Measurements from ENCODE around the gene TSPAN33. TPM values are rescaled to one million over a fixed set of nuclear protein-coding genes. Genes with fewer than 3 reads are reported as not detected.

Gene TSPAN33
- total RNA-seq, 2 experiments from 2014 or later, result 9.3 to 11.0 TPM

DNA sequence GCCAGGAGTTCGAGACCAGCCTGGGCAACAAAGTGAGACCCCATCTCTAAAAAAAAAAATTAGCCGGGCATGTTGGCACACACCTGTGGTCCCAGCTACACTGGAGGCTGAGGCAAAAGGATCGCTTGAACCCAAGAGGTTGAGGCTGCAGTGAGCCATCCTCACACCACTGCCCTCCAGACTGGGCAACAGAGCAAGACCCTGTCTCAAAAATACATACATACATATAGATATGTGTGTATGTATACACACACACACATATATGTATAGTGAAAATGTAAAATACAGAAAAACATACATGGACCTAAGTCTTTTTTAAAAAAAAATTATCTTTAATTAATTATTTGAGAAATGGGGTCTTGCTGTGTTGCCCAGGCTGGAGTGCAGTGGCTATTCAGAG is 49.4 kb downstream of the TSPAN33 start:
- ATAC-seq (no peak), DNase-seq (no peak)
- no peak overlapping the region for H3K27ac Mint-ChIP-seq
- H3K9me3 Mint-ChIP-seq, result no peaks in the 10 kb centered on the region
- TF ChIP-seq, protein P1, sequence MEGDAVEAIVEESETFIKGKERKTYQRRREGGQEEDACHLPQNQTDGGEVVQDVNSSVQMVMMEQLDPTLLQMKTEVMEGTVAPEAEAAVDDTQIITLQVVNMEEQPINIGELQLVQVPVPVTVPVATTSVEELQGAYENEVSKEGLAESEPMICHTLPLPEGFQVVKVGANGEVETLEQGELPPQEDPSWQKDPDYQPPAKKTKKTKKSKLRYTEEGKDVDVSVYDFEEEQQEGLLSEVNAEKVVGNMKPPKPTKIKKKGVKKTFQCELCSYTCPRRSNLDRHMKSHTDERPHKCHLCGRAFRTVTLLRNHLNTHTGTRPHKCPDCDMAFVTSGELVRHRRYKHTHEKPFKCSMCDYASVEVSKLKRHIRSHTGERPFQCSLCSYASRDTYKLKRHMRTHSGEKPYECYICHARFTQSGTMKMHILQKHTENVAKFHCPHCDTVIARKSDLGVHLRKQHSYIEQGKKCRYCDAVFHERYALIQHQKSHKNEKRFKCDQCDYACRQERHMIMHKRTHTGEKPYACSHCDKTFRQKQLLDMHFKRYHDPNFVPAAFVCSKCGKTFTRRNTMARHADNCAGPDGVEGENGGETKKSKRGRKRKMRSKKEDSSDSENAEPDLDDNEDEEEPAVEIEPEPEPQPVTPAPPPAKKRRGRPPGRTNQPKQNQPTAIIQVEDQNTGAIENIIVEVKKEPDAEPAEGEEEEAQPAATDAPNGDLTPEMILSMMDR (IDR thresholded peaks at IDR 0.05), result no peak
- no peaks in the 10 kb centered on the region for H3K36me3 Mint-ChIP-seq (ENCODE audit: low read depth)
- ChIA-PET CTCF (interaction anchor here (0.8 to 5.6 kb wide), 6 partner anchors 14 to 30 kb away, joined by 4 to 18 read pairs (median 4); no protein-coding TSS in a partner anchor), POLR2A (interaction anchor here (0.7 kb wide), 1 partner anchor 24 kb away, joined by 3 read pairs; no protein-coding TSS in a partner anchor)
- peaks cover 3% of the 10 kb centered on the region for H3K4me1 Mint-ChIP-seq (ENCODE audit: low read depth)
- no peak overlapping the region for H3K4me3 Mint-ChIP-seq
- H3K27me3 Mint-ChIP-seq, result peaks cover 35% of the 10 kb centered on the region
- intact Hi-C loops (cut with micrococcal nuclease), result no loop called here

DNA sequence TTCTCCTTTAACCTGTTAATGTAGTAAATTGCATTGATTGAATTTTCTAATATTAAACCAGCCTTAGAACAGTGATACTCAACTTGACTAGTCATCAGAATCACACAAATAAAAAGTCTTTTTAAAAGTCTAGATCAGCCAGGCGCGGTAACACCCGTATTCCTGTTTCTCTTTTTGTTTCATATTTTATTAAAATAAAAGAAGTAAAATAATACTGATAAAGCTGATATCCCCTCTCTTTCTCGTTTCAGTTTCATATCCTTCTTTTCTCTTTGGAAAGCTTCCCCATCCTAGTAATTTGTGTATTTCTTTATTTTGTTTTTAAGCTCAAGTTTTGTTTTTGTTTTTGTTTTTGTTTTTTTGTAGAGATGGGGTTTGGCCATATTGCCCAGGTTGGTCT is 53.3 kb downstream of the TSPAN33 start:
- Mint-ChIP-seq H3K4me1 (ENCODE audit: low read depth) (no peaks in the 10 kb centered on the region), H3K27ac (no peak overlapping the region), H3K27me3 (peaks cover 4% of the 10 kb centered on the region), H3K4me3 (no peak overlapping the region), H3K36me3 (ENCODE audit: low read depth) (no peaks in the 10 kb centered on the region), H3K9me3 (no peaks in the 10 kb centered on the region)
- TF ChIP-seq, protein P1 (IDR thresholded peaks at IDR 0.05), result no peak
- POLR2A ChIA-PET, result interaction anchor here (1.0 to 1.2 kb wide), 2 partner anchors 9 to 28 kb away, joined by 3 read pairs; no protein-coding TSS in a partner anchor
- ATAC-seq, result no peak
- CTCF ChIA-PET, result interaction anchor here (0.6 to 1.5 kb wide), 4 partner anchors 21 to 106 kb away, joined by 3 to 10 read pairs (median 6); no protein-coding TSS in a partner anchor
- intact Hi-C loops (cut with micrococcal nuclease), result no loop called here
- DNase-seq, result no peak

DNA sequence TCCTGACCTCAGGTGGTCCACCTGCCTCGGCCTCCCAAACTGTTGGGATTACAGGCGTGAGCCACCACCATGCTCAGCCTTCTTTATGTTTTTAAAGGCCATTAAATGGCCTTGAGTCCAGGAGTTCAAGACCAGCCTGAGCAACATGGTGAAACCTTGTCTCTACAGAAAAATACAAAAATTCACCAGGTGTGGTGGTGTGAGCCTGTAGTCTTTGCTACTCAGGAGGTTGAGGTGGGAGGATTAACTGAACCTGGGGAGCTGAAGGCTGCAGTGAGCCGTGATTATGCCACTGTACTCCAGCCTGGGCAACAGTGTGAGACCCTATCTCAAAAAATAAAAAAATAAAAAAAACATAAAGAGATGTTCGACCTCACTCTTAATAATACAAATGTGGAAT is 54.9 kb downstream of the TSPAN33 start:
- Mint-ChIP-seq H3K9me3 (no peaks in the 10 kb centered on the region), H3K4me1 (ENCODE audit: low read depth) (no peaks in the 10 kb centered on the region), H3K27ac (no peak overlapping the region), H3K36me3 (ENCODE audit: low read depth) (no peaks in the 10 kb centered on the region), H3K27me3 (peaks cover 2% of the 10 kb centered on the region), H3K4me3 (no peak overlapping the region)
- CTCF ChIA-PET, result interaction anchor here (1.6 to 1.7 kb wide), 3 partner anchors 11 to 72 kb away, joined by 3 to 11 read pairs (median 5); no protein-coding TSS in a partner anchor
- DNase-seq, result no peak
- intact Hi-C loops (cut with micrococcal nuclease), result no loop called here
- no peak for ATAC-seq
- POLR2A ChIA-PET, result no interaction called here
- TF ChIP-seq, protein P1 (IDR thresholded peaks at IDR 0.05), result no peak

DNA sequence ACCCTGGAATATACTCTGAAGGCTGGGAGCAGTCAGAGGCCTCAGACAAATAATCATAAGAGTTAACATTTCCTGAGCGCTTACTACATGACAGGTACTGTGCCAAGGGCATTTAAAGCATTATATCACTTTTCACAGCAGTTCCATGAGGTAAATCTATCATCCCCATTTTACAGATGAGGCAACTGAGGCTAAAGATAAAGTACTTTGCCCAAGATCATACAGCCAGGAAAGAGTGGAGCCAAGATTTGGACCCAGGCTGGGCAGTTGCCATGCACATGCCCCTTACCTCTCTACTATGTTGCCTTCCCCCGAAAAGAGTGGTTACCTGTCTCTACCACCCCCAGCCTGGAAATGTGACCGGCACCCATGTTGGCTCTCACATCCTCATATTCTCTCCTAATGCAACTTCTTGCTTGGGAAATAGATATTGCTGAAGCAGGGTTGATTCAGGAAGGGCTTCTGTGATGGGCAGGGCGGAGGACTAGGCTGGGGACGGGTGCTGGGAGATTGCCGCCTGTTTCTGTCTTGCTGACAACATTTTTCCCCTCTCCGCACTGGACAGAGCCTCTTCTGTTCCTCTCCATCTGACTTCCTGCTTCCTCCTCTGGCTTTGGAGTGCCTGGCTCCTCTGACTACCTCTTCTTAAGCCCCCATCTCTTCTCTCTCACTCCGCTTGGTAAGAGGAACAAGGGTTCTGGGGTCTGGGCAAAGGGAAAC is 57.7 kb downstream of the TSPAN33 start:
- POLR2A ChIA-PET, result no interaction called here
- H3K4me1 Mint-ChIP-seq (ENCODE audit: low read depth), result no peaks in the 10 kb centered on the region
- CTCF ChIA-PET, result interaction anchor here (1.0 to 1.1 kb wide), 2 partner anchors 70 to 110 kb away, joined by 3 read pairs; no protein-coding TSS in a partner anchor
- H3K4me3 Mint-ChIP-seq, result no peak overlapping the region
- H3K27me3 Mint-ChIP-seq, result peaks cover 2% of the 10 kb centered on the region
- intact Hi-C loops (cut with micrococcal nuclease), result no loop called here
- DNase-seq (no peak), ATAC-seq (no peak)
- TF ChIP-seq, protein P1 (IDR thresholded peaks at IDR 0.05), result no peak
- no peaks in the 10 kb centered on the region for H3K36me3 Mint-ChIP-seq (ENCODE audit: low read depth)
- H3K27ac Mint-ChIP-seq, result no peak overlapping the region
- no peaks in the 10 kb centered on the region for H3K9me3 Mint-ChIP-seq

DNA sequence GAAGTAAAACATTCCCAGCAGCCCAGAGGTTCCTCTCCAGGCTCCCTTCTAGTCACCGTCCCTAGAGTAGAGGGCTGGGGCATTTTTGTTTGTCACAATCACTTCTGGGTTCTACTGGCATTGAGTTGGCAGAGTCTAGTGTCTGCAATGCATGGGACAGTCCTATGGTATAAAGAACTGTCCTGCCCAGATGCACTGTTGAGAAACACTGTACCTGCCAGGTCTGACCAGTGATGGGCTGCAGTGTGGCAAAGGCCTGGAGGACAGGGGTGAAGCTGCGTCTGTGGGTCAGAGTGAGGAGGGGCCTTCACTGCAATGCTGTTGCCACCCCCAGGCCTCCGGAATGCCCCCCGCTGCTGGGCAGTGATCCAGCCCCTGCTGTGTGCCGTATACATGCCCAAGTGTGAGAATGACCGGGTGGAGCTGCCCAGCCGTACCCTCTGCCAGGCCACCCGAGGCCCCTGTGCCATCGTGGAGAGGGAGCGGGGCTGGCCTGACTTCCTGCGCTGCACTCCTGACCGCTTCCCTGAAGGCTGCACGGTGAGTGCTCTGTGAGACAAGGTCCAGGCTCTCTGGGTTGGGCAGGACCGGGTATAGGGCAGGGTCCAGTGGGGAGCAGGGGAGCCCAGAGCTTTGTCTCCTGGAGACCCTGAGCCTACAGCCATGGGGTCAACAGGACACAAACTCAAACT is 58.7 kb downstream of the TSPAN33 start:
- ATAC-seq (no peak), DNase-seq (no peak)
- H3K27me3 Mint-ChIP-seq, result peaks cover 2% of the 10 kb centered on the region
- H3K4me3 Mint-ChIP-seq, result no peak overlapping the region
- H3K4me1 Mint-ChIP-seq (ENCODE audit: low read depth), result no peaks in the 10 kb centered on the region
- no peaks in the 10 kb centered on the region for H3K36me3 Mint-ChIP-seq (ENCODE audit: low read depth)
- CTCF ChIA-PET, result interaction anchor here (1.0 to 1.4 kb wide), 5 partner anchors 15 to 111 kb away, joined by 3 read pairs; no protein-coding TSS in a partner anchor
- POLR2A ChIA-PET, result no interaction called here
- H3K9me3 Mint-ChIP-seq, result no peaks in the 10 kb centered on the region
- H3K27ac Mint-ChIP-seq, result no peak overlapping the region
- TF ChIP-seq, protein P1 (IDR thresholded peaks at IDR 0.05), result no peak
- intact Hi-C loops (cut with micrococcal nuclease), result no loop called here
